Activated T-cell treated with anti-CD3 and anti-CD28 coated beads for 1 hour (primary cell): ENCODE results near the gene MPC2.
"Not testable (repeated sequence)": the region's sequence is repeated elsewhere in the genome, so short reads cannot be mapped to it uniquely, and the experiment has no call there.

Source experiments
- DNase-seq: peaks from one replicate; pipeline ENCODE4 v3.0.0-alpha.2; 2020; ENCODE audit warnings: low read depth

The MPC2 gene

GRCh38 chr1:167904652-167905130 is 32.2 kb downstream of the MPC2 start:
- DNase-seq: no peak

GRCh38 chr1:167900907-167901306 is 36.0 kb downstream of the MPC2 start:
- no peak for DNase-seq

GRCh38 chr1:167899253-167899681 is 37.6 kb downstream of the MPC2 start:
- DNase-seq: no peak

GRCh38 chr1:167898578-167899222 is 38.2 kb downstream of the MPC2 start:
- no peak for DNase-seq

GRCh38 chr1:167893798-167894197 is 43.1 kb downstream of the MPC2 start:
- DNase-seq: no peak

GRCh38 chr1:167890400-167890799 is 46.5 kb downstream of the MPC2 start:
- DNase-seq: no peak

GRCh38 chr1:167887187-167887586 is 49.7 kb downstream of the MPC2 start:
- DNase-seq: not testable (repeated sequence)

- no peak for DNase-seq
These were observed 54.5 kb downstream of the MPC2 start for GRCh38 chr1:167882376-167882775.

GRCh38 chr1:167881786-167882185 is 55.1 kb downstream of the MPC2 start:
- DNase-seq: no peak

- DNase-seq: no peak
These were observed 55.8 kb downstream of the MPC2 start for GRCh38 chr1:167881069-167881468.

GRCh38 chr1:167880580-167881021 is 56.3 kb downstream of the MPC2 start:
- no peak for DNase-seq

GRCh38 chr1:167879508-167879907 is 57.4 kb downstream of the MPC2 start:
- DNase-seq: no peak

GRCh38 chr1:167878372-167879160 is 58.3 kb downstream of the MPC2 start:
- DNase-seq: no peak

- DNase-seq: no peak
These were observed 60.2 kb downstream of the MPC2 start for GRCh38 chr1:167876597-167877175.

- DNase-seq: no peak
These were observed 65.5 kb downstream of the MPC2 start for GRCh38 chr1:167871331-167871730.

GRCh38 chr1:167869157-167870001 is 67.5 kb downstream of the MPC2 start:
- not testable (repeated sequence) for DNase-seq

- not testable (repeated sequence) for DNase-seq
These were observed 70.0 kb downstream of the MPC2 start for GRCh38 chr1:167866739-167867414.
